Measurements from ENCODE around the gene COL17A1. TPM values are rescaled to one million over a fixed set of nuclear protein-coding genes. Genes with fewer than 3 reads are reported as not detected.

COL17A1 gene
- 0.23 TPM in 1 of 2 replicates, not detected in the other for total RNA-seq

DNA sequence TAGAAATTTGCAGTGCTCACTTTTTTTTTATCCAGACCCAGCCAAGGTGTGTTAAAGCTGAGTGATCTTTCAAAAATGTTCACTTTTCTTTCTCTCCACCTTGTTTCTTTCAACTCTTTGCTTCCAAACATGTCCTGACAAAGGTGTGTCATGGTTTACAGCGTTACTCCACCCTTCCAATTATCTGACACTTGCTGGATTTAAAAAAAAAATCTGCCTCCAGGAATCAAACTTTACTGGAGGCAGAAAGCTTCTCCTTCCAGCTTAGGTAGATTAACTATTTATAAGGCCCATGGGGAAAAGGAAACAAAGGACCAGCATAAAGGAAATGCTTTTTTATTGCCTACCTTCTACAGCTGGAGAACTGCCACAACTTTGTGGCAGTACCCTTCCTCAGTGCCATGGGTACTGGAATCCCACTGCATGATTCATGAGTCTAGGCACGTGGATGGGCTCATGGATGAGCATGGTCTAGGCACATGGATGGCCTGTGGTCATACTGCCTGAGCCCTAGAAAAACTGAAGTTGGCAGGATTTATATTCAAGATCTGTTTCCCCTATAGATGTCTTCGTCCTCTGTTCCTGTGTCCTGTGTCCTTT is at the start of gene COL17A1:
COL17A1 (minus strand) TSS at position 80 of the 600 bp plus-strand sequence. CDS start 5,207 bp downstream, outside the sequence.

DNA sequence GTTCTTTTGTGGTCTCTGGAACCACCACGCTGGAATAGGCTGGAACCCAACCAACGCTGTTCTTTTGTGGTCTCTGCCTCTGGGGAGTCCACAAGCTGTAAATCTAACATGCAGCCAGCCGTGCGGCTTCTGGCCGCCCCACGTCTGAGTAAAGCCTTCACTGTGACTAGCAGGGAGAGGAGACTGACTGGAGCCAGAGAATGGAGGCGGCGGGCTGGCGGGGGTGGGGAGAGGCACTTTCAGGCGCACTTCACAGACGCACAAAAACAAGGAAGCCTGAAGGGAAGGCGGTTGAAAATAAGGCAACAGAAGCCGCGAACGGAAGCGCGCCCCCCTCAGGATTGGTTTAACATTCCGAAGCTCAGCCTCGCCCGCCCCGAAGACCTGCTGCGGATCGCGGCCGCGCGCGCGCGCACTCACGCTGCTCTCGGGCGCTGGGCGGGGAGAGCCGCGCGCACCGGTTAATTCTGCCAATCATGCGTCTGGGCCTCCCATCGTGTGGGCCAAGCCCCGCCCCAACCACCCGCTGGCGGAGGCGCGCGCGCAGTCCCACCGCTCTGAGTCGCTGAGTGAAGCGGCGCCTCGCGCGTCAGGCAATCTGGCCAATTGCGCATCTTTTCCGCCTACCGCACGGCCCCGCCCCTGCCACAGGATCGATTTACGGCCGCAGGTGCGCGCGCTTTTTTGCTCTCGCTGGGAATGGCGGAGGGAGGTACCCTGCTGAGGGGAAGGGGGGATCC is 36.0 kb upstream of the COL17A1 start, which contains the start of gene SFR1:
SFR1 (plus strand) TSS at position 687 of the 740 bp plus-strand sequence; CDS start at position 700, 13 bp downstream.

Other genes with a start within 250 kb of the COL17A1 start
- 25.2 and 54.0 TPM in 2 replicates for gene SH3PXD2A, start 230.3 kb downstream of the COL17A1 start, total RNA-seq
- gene STN1, start 167.7 kb downstream of the COL17A1 start, total RNA-seq = 17.9 and 18.7 TPM in 2 replicates
- gene SLK, start 118.7 kb downstream of the COL17A1 start, total RNA-seq = 23.8 and 34.3 TPM in 2 replicates
- gene SFR1, start 36.3 kb upstream of the COL17A1 start, total RNA-seq = 4.1 and 4.4 TPM in 2 replicates
- 0.12 TPM in 1 of 2 replicates, not detected in the other for gene CFAP43, start 146.5 kb upstream of the COL17A1 start, total RNA-seq
- 99.4 and 100 TPM in 2 replicates for gene GSTO1, start 169.0 kb upstream of the COL17A1 start, total RNA-seq
- 0.23 and 0.51 TPM in 2 replicates for gene GSTO2, start 183.3 kb upstream of the COL17A1 start, total RNA-seq

Data from pericardium fibroblast (primary cell).